Adrenal gland (tissue), 12 donors: ENCODE data around the gene ZNF692. TPM values are rescaled to one million over a fixed set of nuclear protein-coding genes. Genes with fewer than 3 reads are reported as not detected.

ENCODE experiments used
- DNase-seq, 7 donors: peaks; one replicate each; pipeline ENCODE4 v3.0.0-alpha.2; 2019 to 2020
- H3K27ac ChIP-seq, 5 donors: fragments of 200-600 bp; sonication (generic) in 4 of 5; 1 replicate in 3 of 5; 2 replicates in 2 of 5; pipeline versions ENCODE4 v1.5.1 to v1.8.0; 2016 to 2020; ENCODE audit warnings: mild to moderate bottlenecking in 1 of 5
- H3K27me3 ChIP-seq: fragments of 200-600 bp; 2 replicates; pipeline ENCODE4 v1.8.0; 2021
- H3K36me3 ChIP-seq, 2 donors: fragments of 200-600 bp; replicated peaks in 1 of 2; 1 replicate in 1 of 2; 2 replicates in 1 of 2; pipeline versions ENCODE4 v1.5.1 to v1.8.0; 2018 to 2022
- H3K4me1 ChIP-seq, 2 donors: fragments of 200-600 bp; replicated peaks in 1 of 2; 1 replicate in 1 of 2; 2 replicates in 1 of 2; pipeline versions ENCODE4 v1.5.1 to v1.8.0; 2018 to 2021
- H3K4me3 ChIP-seq, 4 donors: fragments of 200-600 bp; sonication (generic) in 3 of 4; one replicate each; pipeline ENCODE4 v1.5.1; 2016 to 2018
- H3K9me3 ChIP-seq, 3 donors: fragments of 200-600 bp; sonication (generic) in 1 of 3; replicated peaks in 1 of 3; 1 replicate in 2 of 3; 2 replicates in 1 of 3; pipeline versions ENCODE4 v1.5.1 to v1.8.0; 2016 to 2021
- POLR2A ChIP-seq, 2 donors: fragments of 450-650 bp; IDR thresholded peaks; one replicate each; pipeline ENCODE4 v1.6.1; 2017; ENCODE audit warnings: antibody characterized with exemption in 2 of 2, mild to moderate bottlenecking in 2 of 2, moderate library complexity in 1 of 2
- WGBS, 4 donors: extraction: QIAGEN DNeasy Blood & Tissue Kit in 2 of 4; methylation state at CpG; one replicate each; pipeline versions ENCODE4 v1.1.5 to v1.1.7; 2013 to 2017; 5-methylcytosine and 5-hydroxymethylcytosine counted together
- intact Hi-C, 2 donors: fragments of 100-400 bp; cut with DNase I; formaldehyde crosslinking; loops; one replicate each; pipeline versions ENCODE4 v1.14.1 to v1.15.0; 2022 to 2023
- polyA plus RNA-seq, 3 donors: library from polyadenylated mRNA; stranded (reverse); fragments of 200-250 nt in 2 of 3; fragments of 350-450 nt in 1 of 3; fragmentation: Illumina TruSeq in 1 of 3; extraction: RNeasy Lipid Tissue Mini Kit (QIAGEN cat#74804) in 1 of 3; gene quantifications; one replicate each; pipeline ENCODE4 v1.2.3, GENCODE V29; 2013 to 2014
- total RNA-seq, 9 donors: library from RNA; depleted of rRNA in 4 of 9; stranded (reverse); fragments of >200 nt in 4 of 9; fragments of 120-200 nt in 1 of 9; fragmentation: NEBNext Ultra II Directional in 1 of 9; extraction: Animal tissue kit (Norgen Biotek cat#: 25700) in 1 of 9; gene quantifications; one replicate each; pipeline versions ENCODE4 v1.1.0 to v1.2.4, GENCODE V29; 2013 to 2023
- TF ChIP-seq, protein P1 (sequence below), 6 experiments: fragments of 450-650 bp in 4 of 6; fragments of 200-600 bp in 2 of 6; sonication (generic) in 1 of 6; IDR thresholded peaks; 1 replicate in 5 of 6; 2 replicates in 1 of 6; pipeline versions ENCODE4 v1.5.1 to v1.8.0; 2016 to 2021; ENCODE audit warnings: antibody characterized with exemption in 6 of 6, mild to moderate bottlenecking in 2 of 6, moderate library complexity in 1 of 6
- donor health status: healthy with polysubstance abuse.
- donor health status: Bipolar disorder and iron deficiency.
- donor health status: DM: yes; HTN: yes; CAD: no.
- donor health status: DM: no; HTN: no; CAD: no.
- donor health status: DM: no; HTN: no; CAD: no.
- donor health status: DM: yes; HTN: yes; CAD: no.

ZNF692 gene
- total and polyA plus RNA-seq, 12 donors, result 10.3 to 366 (median 30.4) TPM

- peak in 1 of 7 donors; percentile 49 for DNase-seq
- peaks cover 0 to 57% of the 10 kb centered on the region in 2 donors for H3K36me3 ChIP-seq
Measured at GRCh38 chr1:248850536-248851251, 8.2 kb downstream of the ZNF692 start.

DNA sequence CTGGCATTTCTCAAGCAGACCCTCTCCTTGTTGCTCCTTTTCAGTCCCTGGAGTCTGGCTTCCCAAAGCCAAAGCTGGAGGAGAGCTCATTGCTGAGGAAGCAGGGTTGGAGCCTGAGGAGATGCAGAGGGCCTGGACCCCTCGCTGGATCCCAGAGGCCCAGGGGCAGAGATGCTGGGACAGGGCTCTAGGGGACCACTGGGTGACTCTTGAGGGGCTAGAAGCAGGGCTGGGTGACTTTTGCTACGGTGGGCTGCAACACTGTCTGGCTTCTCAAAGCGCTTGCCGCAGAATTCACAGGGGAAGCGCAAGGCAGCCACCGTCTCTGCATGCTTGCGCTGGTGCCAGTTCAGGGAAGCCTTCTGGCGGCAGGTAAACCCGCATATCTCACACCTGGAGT is 8.8 kb downstream of the ZNF692 start:
- no peak overlapping the region for H3K4me3 ChIP-seq
- no peaks in the 10 kb centered on the region for H3K9me3 ChIP-seq
- no peaks in the 10 kb centered on the region for H3K4me1 ChIP-seq
- H3K27me3 ChIP-seq, result no peaks in the 10 kb centered on the region
- TF ChIP-seq, protein P1, sequence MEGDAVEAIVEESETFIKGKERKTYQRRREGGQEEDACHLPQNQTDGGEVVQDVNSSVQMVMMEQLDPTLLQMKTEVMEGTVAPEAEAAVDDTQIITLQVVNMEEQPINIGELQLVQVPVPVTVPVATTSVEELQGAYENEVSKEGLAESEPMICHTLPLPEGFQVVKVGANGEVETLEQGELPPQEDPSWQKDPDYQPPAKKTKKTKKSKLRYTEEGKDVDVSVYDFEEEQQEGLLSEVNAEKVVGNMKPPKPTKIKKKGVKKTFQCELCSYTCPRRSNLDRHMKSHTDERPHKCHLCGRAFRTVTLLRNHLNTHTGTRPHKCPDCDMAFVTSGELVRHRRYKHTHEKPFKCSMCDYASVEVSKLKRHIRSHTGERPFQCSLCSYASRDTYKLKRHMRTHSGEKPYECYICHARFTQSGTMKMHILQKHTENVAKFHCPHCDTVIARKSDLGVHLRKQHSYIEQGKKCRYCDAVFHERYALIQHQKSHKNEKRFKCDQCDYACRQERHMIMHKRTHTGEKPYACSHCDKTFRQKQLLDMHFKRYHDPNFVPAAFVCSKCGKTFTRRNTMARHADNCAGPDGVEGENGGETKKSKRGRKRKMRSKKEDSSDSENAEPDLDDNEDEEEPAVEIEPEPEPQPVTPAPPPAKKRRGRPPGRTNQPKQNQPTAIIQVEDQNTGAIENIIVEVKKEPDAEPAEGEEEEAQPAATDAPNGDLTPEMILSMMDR (IDR thresholded peaks at IDR 0.05), result no peak
- no peak for TF ChIP-seq POLR2A (IDR thresholded peaks at IDR 0.05)
- no peak for DNase-seq
- no peak overlapping the region for H3K27ac ChIP-seq
- 82 to 100% (median 93%) methylated on average over 1 to 9 of the region's 9 CpGs for WGBS, 4 donors
- intact Hi-C loops, result no loop called here
- peaks cover 0 to 63% of the 10 kb centered on the region in 2 donors for H3K36me3 ChIP-seq

More at GRCh38 chr1:248850536-248851251, 8.2 kb downstream of the ZNF692 start:
- no peak overlapping the region for H3K27ac ChIP-seq
- no peaks in the 10 kb centered on the region for H3K27me3 ChIP-seq
- TF ChIP-seq, protein P1 (IDR thresholded peaks at IDR 0.05), result no peak
- no peak for TF ChIP-seq POLR2A (IDR thresholded peaks at IDR 0.05)
- H3K4me1 ChIP-seq, result no peaks in the 10 kb centered on the region
- no peaks in the 10 kb centered on the region for H3K9me3 ChIP-seq
- no peak overlapping the region for H3K4me3 ChIP-seq
- intact Hi-C loops, result no loop called here
- 81 to 87% (median 86%) methylated on average over 8 to 10 of the region's 10 CpGs for WGBS, 4 donors

DNA sequence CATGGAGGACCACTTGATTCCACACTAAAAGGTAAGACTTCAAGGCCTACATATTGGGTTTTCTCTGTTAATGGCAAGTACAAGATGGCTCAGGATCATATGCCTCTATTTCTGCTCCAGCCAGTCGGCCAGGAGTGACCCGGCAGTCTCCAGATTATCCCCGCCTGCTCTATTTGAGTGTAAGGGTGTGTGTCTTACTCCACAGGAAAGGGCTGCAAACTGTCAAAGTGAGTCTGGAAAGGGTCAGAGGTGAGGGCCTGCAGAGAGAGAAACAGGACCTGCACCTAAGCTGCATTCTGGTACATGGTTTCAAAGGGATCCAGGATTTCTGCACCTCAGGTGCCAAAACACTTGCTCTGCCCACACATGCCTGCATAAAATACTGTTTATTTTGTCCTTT is 9.2 kb downstream of the ZNF692 start:
- Histone ChIP-seq H3K27me3 (no peaks in the 10 kb centered on the region), H3K4me3 (no peak overlapping the region), H3K36me3 (peaks cover 0 to 67% of the 10 kb centered on the region in 2 donors), H3K4me1 (no peaks in the 10 kb centered on the region), H3K27ac (no peak overlapping the region), H3K9me3 (no peaks in the 10 kb centered on the region)
- TF ChIP-seq, protein P1 (IDR thresholded peaks at IDR 0.05), result no peak
- no peak for TF ChIP-seq POLR2A (IDR thresholded peaks at IDR 0.05)
- intact Hi-C loops, result no loop called here
- WGBS, 4 donors, result 85 to 100% (median 89%) methylated on average over 1 to 3 of the region's 3 CpGs
- no peak for DNase-seq

- TF ChIP-seq, protein P1 (IDR thresholded peaks at IDR 0.05), result no peak
- no peak for TF ChIP-seq POLR2A (IDR thresholded peaks at IDR 0.05)
- H3K36me3 ChIP-seq, result peaks cover 0 to 68% of the 10 kb centered on the region in 2 donors
- no peaks in the 10 kb centered on the region for H3K27me3 ChIP-seq
- no peaks in the 10 kb centered on the region for H3K4me1 ChIP-seq
- 78 to 93% (median 90%) methylated on average over 3 of the region's 3 CpGs for WGBS, 4 donors
- H3K27ac ChIP-seq, result no peak overlapping the region
- H3K9me3 ChIP-seq, result no peaks in the 10 kb centered on the region
- no peak overlapping the region for H3K4me3 ChIP-seq
- intact Hi-C loops, result no loop called here
- peak in 2 of 7 donors; percentile 31 to 51 for DNase-seq
Measured at GRCh38 chr1:248849152-248849551, 9.7 kb downstream of the ZNF692 start.
